PC-3 (cell line): Measurements from ENCODE around the gene SMIM32.

Experiments used
- CTCF ChIP-seq: fragments of 300-600 bp; sonication (generic); conservative IDR thresholded peaks from 2 replicates; pipeline ENCODE4 v1.5.1; 2017; ENCODE audit warnings: antibody characterized with exemption, low read depth, mild to moderate bottlenecking, low read length
- EZH2 ChIP-seq: fragments of 300-600 bp; sonication (generic); IDR thresholded peaks from one replicate; pipeline ENCODE4 v1.6.1; 2017; ENCODE audit warnings: antibody characterized with exemption, mild to moderate bottlenecking, low read length; ENCODE audit not compliant: unreplicated experiment
- EZH2phosphoT487 ChIP-seq: fragments of 300-600 bp; sonication (generic); IDR thresholded peaks from 2 replicates; pipeline ENCODE4 v1.6.1; 2018; ENCODE audit warnings: mild to moderate bottlenecking, antibody characterized with exemption, low read length, borderline replicate concordance

DNA sequence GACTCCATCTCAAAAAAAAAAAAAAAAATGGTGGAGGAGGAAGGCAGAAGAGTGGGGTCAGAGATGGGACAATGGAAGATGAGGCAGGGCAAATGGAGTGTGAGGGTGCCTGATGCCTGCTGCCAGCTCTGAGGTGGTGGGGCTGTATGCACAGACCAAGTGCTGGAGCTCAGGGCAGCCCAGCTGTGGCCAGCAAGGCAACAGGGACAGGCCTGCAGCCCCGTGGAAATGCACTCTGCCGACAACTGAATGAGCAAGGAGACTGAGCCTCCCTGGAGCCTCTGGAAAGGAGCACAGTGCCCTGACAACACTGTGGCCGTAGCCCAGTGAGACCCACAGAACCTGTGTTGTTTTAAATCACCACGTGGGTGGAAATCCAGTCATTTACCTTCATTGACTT is 22.9 kb upstream of the SMIM32 start:
- no peak for TF ChIP-seq EZH2
- TF ChIP-seq CTCF: no peak
- TF ChIP-seq EZH2phosphoT487: no peak
